Measurements from ENCODE around the gene CEP120.
A peak's percentile ranks its signal among the peaks of the same experiment; 100 is the strongest.

- TF ChIP-seq CTCF (conservative IDR thresholded peaks at IDR 0.05; ENCODE audit: low read depth, low read length) = peak; percentile 42
- no peak for TF ChIP-seq CHD1 (IDR thresholded peaks at IDR 0.05; ENCODE audit: low read depth, low read length)
- 0 out of 2 replicates have a peak, but pooled peaks have one; percentile 39 for TF ChIP-seq RAD21 (IDR thresholded peaks at IDR 0.05; ENCODE audit: low read length)
- peak; percentile 43 for TF ChIP-seq SMC3 (IDR thresholded peaks at IDR 0.05; ENCODE audit: low read depth, low read length)
- no peak for TF ChIP-seq POLR2A (IDR thresholded peaks at IDR 0.05; ENCODE audit: low read depth, low read length)
Observed at GRCh38 chr5:123367739-123368138, 55.5 kb downstream of the CEP120 start.

Measured in IMR-90 (cell line).